Stimulated activated CD8-positive, alpha-beta memory T cell treated with anti-CD3 and anti-CD28 coated beads, Interleukin-15, amount 100 ng/mL, for 24 hours (primary cell): ENCODE results near the gene CDK5RAP2.
"Not testable (repeated sequence)": the region's sequence is repeated elsewhere in the genome, so short reads cannot be mapped to it uniquely, and the experiment has no call there.

Experiments used
- DNase-seq: peaks from one replicate; pipeline ENCODE4 v3.0.0-alpha.2; 2020; ENCODE audit warnings: low read depth

Gene CDK5RAP2

DNA sequence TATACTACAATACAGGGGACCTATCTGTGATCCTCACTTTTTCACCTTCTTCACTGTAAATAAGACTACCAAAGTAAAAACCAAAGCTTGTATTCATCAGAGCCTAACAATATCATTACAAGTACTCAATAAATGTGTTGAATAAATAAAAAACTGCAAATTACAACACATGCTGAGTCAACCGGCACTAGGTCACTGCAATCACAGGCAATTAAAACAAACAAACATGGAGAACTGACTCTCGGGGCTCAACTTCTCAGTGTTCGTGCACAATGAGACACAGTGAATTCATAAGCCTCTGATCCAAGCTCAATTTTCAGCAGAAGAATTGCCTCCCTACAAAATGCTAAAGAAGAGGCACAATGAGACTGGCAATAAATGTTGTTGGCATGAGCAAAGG lies 69.2 kb downstream of the CDK5RAP2 start:
- DNase-seq = no peak

GRCh38 chr9:120507936-120508510 lies 71.9 kb downstream of the CDK5RAP2 start:
- no peak for DNase-seq

DNA sequence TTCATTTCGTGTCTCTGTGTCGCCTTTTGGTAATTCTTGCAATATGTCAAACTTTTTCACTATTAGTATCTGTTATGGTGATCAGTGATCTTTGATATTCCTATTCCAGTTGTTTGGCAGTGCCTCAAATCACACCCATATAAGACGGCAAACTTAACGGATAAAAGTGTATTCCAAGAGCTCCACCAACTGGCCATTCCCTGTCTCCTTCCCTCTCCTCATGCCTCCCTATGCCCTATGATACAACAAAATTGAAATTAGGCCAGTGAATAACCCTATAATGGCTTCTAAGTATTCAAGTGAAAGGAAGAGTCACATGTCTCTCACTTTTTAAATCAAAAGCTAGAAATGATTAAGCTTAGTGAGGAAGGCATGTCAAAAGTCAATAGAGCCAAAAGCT lies 74.8 kb downstream of the CDK5RAP2 start:
- no peak for DNase-seq

DNA sequence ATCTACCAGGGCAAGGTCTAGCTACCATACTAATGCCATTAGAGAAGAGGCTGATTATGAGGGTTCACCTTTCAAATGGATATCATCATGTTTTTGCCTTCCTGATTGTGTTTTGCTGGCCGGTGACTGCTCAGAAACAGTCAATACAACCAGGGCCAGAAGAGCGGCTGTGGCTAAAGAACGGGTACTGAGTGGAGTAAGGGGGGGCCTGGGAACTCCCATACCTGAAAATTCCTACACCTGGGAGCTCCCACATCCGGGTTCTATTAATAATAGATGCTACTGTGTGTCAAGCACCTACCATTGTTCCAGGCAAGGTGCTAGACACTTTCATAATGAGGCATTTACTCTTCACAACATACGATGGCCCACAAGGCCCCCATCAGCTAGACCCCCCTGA lies 79.2 kb downstream of the CDK5RAP2 start:
- no peak for DNase-seq

DNA sequence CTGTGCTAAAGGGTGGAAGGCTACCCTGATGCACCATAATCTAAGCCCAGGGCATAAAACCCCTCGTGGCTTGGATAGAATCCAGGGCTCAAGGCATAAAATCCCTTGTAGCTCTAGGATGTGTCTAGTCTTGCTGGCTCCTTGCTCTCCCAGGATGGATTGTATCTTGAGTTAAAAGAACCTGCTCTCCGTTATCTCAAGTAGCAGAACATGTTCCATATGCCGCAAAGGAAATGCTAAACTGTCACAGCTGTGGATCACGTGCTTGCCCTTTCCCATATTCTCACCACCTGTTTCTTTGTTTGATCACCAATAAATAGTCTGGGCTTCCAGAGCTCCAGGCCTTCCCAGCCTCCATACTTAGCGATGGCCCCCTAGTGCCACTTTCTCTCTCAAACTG lies 82.1 kb downstream of the CDK5RAP2 start:
- DNase-seq = not testable (repeated sequence)

DNA sequence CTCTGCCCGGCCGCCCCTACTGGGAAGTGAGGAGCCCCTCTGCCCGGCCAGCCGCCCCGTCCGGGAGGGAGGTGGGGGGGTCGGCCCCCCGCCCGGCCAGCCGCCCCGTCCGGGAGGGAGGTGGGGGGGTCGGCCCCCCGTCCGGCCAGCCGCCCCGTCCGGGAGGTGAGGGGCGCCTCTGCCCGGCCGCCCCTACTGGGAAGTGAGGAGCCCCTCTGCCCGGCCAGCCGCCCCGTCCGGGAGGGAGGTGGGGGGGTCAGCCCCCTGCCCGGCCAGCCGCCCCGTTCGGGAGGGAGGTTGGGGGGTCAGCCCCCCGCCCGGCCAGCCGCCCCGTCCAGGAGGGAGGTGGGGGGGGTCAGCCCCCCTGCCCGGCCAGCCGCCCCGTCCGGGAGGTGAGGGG lies 83.5 kb downstream of the CDK5RAP2 start:
- not testable (repeated sequence) for DNase-seq

GRCh38 chr9:120490888-120491595 lies 88.9 kb downstream of the CDK5RAP2 start:
- no peak for DNase-seq

- no peak for DNase-seq
Observed at GRCh38 chr9:120486835-120487234, 93.1 kb downstream of the CDK5RAP2 start.

- DNase-seq = no peak
Observed at GRCh38 chr9:120486347-120486746, 93.6 kb downstream of the CDK5RAP2 start.

DNA sequence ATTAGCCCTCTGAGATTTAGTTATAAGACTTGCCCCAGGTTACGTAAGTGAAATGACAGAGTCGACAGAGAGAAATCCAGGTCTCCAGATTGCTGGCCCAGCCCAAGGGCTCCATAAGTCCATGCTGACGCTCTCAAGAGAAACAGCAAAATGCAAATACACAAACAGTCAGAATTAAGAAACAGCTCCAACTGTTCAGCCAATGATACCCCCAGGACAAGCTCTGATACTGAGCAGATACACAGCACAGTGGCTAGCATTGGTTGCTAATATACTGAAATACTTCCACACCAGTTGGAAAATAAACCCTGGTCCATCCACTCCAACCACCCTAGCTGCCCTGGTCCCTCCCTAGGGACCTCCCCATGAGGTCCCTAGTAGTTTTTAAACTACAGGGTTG lies 94.2 kb downstream of the CDK5RAP2 start:
- DNase-seq = no peak

GRCh38 chr9:120484162-120484561 lies 95.8 kb downstream of the CDK5RAP2 start:
- no peak for DNase-seq

DNA sequence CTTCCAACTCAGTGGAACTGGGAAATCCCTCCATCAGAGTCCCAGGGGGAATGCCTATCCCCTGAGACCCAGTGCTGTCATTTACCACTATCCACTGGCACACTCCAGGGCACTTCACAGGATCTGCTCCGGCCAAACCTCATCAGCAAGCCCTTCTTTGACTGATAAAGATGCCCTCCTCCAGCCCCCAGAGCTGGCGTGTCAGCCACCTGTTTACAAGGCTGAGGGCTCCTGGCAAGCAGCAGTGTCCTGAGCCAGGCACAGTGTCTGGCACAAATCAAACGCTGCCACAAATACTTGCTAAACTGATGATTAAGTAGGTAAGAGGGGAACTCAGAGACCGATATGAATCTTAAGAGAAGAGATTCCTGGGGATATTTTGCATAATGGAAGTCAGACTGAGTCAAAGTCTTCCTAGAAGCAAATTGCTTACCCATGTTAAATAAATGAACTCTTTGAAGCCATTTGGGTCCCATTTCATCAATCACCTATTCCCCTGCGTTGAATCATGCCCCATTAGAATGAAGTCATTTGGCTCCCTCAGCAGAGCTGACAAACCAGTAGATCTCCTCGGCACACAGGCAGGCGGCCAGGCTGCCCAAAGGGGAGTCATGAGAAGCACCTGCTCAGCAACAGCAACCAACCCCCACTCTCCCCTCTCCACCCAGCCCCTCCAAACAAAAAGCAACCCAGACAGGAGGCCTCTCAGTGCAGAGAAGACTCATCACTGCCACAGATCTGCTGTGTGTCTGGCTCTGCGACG lies 97.4 kb downstream of the CDK5RAP2 start:
- DNase-seq = no peak

DNA sequence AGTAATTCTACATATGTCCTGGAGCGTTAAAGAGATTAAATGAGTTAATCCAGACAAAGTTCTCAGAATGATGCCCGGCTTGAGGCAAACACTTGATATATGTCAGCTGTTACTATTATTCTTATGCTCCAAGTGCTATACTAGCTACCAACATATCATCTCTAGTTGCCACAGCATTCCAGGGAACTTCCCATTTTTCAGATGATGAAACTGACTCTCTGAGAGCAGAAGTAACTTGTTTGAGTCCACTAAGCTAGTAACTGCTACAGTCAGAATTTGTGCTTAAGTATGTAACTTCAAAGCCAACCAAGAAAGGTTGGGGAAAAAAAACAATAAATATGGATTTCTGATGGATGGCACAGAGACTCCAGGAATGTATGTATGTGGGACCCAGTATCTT lies 98.1 kb downstream of the CDK5RAP2 start:
- no peak for DNase-seq

DNA sequence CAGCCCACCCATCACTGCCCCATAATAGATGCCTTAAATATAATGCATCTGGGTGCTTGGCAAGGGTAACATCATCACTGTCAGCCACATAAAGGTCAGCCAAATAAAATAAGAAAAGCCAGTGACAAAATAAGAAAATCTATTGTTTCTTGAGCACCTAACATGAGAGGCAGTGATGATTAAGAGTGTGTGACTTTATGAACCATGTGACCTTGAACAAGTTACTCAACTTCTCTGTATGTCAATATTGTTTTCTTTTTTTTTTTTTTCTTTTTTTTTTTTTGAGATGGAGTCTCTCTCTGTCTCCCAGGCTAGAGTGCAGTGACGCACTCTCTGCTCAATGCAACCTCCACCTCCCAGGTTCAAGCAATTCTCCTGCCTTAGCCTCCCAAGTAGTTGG lies 98.7 kb downstream of the CDK5RAP2 start:
- DNase-seq = no peak

DNA sequence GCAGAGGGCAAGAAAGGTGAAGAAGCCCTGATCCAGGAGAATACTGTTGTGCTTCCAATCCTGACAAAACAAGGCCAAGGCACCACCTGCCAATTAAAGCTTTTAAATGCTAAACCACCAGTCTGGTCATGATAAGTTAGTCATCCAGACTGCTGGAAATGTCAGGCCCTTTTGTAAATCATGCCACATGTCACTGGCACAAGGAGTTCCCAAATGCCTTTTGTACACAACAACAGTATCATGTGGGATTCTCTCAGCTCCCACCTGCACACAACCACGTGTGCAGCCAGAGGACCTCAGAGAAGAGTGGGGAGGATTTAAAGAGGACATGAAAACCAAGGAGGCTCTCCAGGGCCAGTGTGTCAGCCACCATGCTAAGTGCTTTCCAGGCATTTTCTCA lies 99.3 kb downstream of the CDK5RAP2 start:
- no peak for DNase-seq

DNA sequence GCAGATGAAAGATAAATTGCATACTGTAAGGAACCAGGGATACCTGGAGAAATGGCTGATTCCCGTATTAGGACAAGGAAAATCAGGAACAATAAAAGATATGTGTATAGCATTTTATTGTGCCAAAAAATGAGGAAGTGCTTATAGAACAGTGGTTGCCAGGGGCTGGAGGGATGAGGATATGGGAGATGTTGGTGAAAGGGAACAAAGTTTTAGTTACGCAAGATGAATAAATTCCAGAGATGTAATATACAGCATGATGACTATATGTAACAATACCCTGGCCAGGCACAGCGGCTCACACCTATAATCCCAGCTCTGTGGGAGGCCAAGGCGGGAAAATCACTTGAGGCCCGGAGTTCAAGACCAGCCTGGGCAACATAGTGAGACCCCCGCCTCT lies 101.8 kb downstream of the CDK5RAP2 start:
- DNase-seq = no peak

DNA sequence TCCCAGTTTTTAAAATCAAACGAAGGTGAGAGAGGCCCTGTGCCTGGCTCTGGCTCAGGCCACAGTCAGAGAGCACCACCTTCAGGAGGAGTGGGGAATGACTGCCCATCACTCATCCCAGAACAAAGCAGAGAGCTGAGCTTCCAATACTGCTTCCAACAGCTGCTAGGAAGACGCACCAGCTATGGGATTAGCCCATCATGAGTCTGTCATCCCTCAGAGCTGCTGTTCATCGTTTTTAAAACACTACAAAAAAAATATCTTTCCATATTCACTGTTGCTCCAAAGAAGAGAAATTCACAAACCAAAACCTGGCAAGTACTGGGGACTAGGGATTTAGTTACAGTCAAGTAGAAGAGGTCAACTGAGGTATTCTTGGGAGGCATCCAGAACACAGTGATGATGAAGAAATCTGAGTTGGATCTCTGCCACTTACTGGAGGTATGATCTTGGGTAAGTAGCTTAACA lies 102.4 kb downstream of the CDK5RAP2 start:
- no peak for DNase-seq

GRCh38 chr9:120475341-120475740 lies 104.6 kb downstream of the CDK5RAP2 start:
- DNase-seq = no peak

DNA sequence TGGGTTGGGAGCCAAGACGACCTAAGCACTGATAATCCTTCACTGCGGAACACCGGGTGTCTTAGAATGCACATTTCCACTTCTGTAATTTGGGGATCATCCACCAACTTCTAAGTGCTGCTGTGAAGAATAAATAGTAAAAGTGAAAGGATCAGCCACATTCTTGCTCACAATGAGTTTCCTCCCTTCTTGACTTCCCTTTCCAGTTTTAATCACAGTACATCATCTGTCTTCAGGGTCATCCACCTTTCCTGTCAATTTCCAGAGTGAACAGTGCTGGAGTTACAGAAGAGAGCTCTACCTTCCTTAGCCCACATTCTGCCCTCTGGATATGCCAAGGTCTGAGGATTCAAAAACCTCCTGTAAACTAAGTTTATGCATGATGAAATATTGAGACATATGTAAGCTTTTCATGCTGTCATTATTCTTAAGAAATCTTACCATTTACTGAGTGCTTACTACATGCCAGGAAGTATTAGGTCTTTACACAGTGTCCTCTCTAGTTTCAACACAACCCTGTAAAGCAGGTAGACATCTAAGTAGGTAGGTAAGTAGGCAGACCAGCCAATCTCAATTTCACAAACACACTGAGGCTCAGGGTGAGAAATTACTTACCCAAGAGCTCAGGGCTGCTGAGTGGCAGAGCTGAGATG lies 105.2 kb downstream of the CDK5RAP2 start:
- DNase-seq = no peak

GRCh38 chr9:120473608-120474007 lies 106.4 kb downstream of the CDK5RAP2 start:
- DNase-seq = no peak

GRCh38 chr9:120465685-120466407 lies 114.1 kb downstream of the CDK5RAP2 start:
- DNase-seq = no peak

- no peak for DNase-seq
Observed at GRCh38 chr9:120464887-120465421, 115.0 kb downstream of the CDK5RAP2 start.
